ENCODE measurements around the gene TRPM5.

Gene TRPM5

DNA sequence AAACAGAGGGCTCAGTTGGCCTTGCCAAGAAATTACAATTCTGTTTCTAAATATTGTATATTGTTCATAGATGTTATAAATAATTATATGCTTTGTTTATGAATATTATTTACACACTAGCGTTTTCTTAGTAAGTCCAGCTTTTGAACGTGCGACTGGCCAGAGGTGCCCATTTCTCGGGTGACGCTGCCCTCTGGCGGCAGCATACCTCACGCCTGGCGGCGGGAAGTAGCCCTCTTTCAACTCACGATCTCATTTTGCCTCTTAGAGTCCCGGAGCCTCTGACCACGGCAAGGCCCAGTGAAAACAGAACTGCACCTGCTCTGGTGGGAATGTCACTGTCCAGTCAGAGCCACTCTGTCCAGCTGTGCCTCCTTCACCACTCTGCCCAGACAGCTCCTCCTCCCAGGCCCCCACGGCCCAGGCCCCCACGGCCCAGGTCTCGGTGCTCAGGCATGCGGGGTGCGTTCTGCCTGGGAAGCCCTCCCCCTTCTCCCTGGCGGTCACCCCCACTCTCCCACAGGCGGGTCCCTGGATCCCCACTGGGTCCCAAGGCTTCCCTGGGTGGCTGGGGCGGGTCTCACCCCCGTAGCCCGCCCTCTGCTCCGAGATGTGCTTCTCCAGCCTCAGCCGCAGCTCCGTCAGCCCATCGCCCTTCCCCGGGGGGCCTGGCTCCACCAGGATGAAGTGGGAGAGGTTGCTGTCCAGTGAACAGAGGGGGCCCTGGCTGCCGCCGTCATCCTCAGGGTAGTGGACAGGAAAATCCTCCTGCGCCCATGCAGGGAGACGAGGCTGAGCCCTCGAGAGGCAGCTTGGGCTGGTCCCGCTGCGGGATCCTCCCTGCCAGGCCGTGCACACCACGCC lies 24.4 kb downstream of the TRPM5 start:
- peak; percentile 71 for DNase-seq

DNA sequence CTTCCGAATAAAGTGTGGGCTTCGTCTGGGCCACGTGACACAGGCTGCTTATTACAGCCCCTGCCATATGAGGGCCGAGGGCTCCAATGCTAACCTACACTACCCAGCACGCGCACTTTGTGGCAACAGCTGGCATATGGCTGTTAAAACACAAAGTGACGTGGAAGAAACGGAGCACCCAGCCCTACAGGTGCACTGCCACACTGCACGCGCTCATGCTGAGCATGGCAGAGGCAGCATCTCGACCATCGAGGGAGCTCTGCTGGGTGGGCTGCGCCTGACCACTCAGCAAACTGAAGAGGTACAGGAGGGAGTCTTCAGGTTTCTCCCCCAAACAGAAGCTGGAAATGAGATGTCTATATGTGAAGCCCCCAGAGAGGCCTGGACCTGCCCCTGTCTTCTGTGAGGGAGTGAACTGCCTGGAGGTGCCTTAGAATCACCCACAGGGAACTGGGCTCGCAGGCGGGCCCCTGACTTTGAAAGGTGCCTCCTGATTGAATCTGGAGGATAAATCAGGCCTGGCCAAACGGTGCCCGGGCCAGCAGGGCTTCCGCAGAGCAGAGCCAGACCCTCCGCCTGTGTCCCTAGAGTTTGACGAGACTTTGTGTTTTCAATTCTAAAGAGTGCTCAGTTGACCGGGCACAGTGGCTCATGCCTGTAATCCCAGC lies 25.5 kb downstream of the TRPM5 start:
- no peak for DNase-seq

DNA sequence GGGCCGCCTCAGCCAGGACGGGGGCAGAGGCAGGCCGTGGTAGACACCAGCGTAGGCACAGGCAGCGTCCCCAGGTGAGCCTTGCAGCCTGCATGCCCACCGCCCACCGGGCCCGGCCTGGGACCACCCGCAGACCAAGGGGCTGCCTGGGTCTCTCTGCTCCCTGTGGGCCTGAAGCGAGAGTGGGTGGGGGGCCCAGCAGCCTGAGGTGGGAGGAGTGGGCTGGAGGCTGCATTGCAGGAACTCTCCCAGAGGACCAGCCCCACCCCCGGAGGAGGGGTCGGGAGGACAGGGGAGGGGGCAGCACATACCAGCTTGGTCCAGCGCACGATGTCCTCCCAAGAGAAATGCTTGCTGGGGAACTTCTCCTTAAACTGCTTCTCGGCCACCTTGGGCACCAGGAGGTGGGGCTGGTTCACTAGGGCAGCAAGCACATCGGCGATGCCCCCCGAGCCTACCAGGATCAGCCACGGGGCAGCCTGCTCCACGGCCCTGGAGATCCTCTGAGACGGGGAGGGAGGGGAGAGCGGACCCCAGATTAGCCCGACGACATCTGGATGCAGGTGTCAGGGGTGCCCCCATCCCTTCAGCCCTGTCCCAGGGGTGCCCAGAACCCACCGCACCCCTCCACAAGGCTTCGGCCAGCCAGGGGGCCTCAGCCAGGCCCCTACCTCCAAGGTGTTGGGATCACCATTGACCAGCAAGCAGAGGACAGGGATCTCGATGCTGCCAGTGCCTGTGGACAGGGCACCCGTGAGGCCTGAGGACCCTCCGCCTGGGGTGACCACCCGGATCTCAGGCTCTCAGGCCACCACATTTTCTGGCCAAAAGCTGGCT lies 26.2 kb downstream of the TRPM5 start:
- DNase-seq = no peak

DNA sequence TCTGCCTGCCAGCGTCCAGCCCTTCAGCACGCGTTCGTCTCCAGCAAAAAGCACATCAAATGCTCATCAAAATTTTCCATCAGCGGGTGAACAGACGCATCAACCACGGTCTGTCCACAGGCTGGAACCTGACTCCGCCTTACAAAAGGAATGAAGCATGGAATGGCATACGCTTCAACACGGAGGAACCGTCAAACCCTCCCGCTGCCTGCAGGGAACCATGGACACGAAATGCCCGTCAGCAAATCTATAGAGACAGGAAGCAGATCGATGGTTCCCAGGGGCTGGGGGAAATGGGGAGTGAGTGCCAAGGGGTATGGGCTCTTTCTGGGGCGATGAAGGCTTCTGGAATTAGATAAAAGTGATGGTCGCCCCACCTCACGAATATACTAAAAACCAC lies 27.5 kb downstream of the TRPM5 start:
- DNase-seq = no peak

DNA sequence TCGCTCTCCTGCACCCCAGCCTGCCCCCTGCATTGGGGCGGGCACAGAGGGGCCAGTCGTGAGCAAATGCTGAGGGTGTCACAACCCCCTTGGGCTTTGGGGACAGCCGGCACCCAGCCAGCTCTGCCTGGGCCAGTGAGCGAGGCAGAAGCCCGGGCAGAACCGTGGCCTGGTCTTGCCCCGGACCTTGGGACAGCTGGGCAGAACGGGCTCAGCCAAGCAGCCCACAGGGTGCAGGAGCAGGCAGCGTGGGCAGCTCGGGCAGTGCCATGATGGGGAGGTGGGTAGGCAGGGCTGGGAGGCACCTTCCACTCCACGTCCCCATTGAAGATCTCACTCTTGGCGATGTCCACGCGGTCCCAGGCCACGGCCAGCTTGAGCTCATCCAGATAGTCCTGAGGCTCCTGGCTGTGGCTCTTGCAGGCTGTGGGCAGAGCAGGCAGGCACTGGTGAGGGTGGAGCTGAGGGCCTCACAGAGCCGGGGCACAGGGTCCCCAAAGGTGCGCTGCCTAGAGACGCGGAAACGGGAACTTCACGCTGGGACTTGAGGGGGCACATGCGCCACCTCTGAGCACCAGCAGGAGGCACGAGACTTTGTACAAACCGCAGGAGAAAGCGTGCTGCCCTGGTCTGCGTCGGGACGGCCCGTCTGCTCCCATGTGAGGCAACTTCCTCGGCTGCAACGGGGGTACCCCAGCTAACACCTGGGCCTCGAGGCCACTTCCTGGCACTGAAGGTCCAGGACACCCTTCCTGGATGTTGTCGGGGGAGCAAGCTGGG lies 28.5 kb downstream of the TRPM5 start:
- DNase-seq = no peak

DNA sequence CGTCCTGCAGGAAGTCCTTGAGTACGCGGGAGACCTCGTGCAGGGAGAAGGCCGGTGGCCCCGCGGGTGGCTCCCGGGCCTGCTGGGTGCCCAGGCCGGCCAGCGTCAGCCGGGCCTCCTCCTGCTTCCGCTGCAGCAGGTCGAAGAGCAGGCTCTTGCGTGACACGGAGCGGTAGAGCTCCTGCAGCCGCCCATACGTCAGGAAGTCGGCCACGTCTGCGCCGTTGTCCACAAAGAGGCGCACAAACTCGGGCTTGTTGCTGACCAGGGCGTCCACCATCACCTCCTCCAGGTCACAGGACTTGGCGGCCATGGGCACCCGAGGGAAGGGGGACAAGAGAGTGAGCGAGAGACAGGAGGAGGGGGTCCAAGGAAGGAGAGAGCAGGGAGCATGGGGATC lies 29.1 kb downstream of the TRPM5 start:
- no peak for DNase-seq

DNA sequence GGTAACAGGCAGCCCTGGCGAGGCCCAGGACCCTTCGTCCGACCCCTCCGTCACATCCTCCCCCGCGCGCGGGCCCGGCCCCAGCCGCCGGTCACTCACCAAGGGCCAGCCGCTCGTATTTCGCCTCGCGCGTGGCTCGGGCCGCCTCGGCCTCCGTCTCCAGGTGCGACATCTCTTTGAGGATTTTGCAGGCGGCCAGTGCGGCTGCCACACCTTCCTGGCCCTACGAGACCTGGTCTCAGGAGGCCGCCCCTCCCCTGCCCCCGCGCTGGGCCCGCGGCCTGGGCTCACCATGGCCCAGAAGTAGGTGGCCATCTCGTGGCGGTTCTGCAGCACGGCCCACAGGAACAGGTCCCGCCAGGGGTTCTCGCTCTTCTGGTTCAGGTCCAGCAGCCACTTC lies 29.7 kb downstream of the TRPM5 start:
- DNase-seq = no peak

DNA sequence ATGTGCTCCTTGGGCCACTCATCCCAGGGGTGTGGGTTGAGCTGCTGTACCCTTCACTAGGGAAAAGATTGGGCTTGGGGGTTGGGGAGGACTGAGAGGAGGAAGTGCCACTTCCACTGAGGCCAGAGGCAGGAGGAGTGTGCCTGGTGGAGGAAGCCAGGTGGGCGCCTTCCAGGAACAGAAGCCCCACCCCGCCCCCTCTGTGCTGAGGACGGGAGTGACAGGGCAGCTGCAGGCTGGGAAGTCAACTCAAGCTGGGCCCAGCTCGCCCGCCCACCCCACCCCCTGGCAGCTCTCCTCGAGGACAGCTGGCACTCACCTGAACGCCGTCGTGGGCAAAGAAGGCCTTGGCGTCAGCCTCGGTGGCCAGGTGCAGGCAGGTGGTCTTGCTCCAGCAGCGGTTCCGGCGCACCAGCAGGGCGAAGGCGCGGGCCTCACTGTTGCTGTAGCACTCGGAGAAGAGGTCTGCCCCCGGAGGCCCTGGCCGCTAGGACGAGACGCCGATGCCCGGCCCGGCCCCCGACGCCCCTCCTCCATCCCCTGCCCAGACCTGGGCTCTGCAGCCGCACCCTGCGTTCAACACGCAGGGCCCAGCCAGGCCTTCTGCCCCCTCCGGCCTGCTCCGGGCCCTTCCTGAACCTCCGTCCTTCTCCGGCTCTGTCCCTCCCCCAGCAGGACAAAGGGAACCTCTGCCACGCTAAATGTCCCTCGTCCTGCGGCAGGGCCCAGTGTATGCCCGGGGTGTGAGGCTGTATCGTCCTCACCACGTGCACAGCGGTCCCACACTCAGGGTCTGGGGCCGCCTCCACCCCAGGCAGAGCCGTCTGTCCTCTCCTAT lies 30.4 kb downstream of the TRPM5 start:
- DNase-seq = no peak

DNA sequence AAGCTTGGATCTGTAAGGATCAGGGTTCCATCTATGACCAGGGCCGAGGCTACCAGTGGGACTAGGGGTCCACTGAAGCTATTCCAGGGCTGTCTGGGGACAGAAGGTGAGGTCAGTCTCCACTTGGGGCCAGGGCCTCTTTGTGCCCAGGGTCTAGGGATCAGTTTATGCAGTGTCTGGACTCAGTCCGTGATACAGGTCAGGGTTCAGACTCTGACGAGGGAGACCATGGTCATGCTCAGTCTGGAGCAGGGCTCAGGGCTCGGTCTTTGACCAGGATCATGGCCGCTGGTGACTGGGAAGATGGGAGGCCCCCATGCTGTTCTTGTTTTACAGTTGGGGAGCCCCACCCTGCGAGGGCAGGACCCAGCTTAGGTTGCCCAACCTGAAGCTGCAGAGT lies 32.0 kb downstream of the TRPM5 start:
- no peak for DNase-seq

DNA sequence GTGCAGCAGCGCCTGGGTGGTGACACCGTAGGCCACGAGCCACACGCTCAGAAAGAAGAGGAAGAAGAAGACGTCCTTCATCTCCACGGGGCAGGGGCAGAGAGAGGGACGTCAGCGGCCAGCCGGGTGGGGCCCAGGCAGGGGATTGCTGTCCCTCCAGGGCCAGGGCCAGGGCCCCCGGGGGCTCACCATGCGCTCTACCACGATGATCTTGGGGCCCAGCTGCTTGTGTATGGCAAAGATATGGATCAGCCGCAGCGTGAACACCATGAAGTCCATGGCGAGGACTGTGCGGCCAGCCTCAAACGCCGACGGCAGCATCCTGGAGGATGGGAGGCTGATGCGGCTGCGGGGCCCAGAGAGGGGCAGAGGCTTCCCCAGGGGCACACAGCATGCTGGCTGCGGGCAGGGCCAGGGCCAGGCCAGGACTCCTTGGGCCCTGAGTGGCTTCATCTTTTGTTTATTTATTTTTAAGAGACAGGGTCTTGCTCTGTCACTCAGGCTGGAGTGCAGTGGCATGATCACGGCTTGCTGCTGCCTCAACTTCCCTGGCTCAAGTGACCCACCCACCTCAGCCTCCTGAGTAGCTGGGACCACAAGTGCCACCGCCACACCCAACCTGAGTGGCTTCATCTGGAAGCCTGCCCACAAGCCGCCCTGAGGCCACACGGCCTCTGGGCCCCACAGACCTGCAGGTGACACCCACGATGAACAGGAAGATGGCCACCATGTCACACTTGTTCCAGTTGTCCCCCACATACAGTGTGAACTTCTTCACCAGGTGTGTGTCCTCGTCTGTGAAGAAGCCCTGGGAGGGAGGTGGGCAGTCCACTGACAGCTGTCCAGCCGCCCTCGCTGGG lies 32.6 kb downstream of the TRPM5 start:
- no peak for DNase-seq

DNA sequence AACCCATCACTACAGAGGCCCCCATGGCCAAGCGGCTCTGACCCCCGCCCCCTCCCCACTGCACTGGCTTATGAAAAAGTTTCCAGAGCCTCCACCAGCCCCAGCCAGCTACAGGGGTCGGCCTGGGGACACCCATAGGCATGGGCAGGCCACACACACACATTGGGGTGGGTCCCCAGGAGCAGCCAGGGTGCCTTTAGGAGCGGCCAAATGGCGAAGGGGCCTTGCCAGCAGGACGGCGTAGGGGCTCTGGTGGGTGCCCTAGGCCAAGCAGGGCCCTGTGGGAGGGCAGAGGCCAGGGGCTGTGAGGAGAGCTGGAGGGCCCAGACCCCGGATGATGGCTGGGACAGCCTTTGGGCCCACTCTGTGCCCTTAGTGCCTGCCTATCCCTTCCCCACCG lies 33.7 kb downstream of the TRPM5 start:
- no peak for DNase-seq

DNA sequence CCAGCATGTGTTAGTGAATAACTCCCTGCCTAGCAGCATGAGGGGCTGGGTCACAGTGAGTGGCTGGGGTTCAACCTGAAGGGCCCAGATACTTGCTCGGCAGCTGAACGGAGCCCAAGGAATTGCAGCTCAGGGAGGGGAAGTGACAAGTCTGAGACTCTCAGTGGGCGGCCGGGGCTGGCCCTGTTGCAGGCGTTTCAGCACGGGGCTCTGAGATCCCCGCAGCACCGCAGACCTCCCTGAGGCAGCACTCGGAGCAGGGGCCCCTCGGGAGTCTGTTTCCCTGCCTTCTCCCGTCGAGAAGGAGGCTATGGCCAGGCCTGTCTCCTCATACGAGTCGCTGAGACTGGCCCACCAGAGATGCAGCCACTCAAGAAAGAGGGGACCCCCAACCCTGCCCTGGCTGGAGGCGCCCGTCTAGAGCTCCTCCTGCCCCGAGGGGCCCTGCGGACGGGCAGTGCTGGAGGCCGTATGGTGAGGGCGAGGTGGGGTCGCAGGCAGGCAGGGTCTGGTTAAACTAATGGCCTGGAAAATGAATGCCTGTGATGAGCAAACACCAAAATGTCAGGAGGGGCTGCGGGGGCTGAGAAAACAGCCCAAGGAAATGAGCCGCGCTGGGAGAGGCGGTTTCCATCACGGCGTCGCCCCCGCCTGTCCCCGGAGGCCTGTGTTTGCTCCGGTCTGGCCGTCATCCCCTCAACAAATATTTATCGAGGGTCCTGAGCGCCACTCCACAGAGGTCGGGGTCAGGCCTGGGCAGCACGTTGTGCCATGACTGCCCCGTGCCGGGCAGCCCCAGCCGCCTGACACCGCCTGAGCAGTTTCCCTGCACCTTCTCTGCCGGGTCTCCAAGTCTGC lies 34.5 kb downstream of the TRPM5 start:
- DNase-seq = no peak

DNA sequence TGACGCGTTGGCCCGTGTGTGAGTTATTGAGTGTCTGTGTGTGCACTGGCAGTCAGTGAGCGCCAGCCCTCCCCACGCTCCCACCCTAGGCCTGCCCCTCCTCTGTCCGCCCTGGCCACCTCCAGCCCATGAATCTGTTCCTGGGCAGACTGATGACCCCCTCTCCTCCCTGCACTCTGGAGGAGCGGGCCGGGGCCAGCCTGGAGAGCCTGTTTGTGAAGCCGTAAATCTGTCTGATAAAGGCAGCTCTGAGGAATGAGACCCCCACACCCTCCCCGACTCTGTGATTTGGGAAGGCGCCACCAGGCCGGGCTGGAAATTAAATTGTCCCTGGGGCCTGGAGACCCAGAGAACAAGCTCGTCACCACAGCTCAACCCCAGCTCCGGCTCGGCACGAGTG lies 35.2 kb downstream of the TRPM5 start:
- no peak for DNase-seq

DNA sequence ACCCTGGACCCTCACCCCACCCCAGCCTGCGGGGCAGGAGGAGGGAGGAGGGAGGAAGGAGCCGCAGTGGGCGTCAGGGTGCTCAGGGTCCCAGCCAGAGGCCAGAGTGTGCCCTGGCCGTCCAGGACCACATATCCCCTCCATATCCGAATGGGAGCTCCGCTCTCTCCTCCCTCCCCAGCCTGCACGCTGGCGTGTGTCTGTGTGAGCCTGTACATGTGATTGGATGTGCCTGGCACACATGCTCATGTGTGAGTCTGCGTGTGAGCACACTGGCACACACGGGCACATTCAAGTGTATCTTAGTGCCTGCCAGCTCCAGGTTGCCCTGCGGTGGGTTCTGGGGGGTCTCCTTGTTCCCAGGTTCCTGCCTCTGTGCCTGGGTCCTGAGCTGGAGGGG lies 35.6 kb downstream of the TRPM5 start:
- DNase-seq = no peak

DNA sequence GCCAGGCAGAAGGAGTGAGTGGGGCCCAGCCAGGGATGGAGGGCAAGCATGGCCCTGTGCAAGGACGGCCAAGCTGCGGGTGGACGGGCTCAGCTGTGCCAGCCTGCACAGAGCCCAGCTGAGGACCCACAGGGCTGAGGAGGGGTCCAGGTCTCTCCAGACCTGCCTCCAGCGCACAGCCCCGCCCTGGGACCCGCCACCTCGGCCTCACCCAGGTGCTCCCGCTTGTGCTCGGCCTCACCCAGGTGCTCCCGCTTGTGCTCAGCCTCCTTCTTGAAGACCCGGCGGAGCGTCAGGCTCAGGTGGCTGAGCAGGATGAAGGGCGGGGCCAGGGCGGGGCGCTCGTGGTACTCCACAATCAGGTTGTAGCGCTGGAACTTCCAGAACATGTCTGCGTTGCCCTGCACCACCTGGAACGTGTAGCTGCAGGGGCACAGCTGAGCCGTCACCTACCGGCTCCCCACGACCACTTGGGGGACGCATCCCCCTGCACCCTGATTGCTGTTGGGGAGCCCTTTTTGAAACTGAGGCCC lies 37.4 kb downstream of the TRPM5 start:
- DNase-seq = no peak

DNA sequence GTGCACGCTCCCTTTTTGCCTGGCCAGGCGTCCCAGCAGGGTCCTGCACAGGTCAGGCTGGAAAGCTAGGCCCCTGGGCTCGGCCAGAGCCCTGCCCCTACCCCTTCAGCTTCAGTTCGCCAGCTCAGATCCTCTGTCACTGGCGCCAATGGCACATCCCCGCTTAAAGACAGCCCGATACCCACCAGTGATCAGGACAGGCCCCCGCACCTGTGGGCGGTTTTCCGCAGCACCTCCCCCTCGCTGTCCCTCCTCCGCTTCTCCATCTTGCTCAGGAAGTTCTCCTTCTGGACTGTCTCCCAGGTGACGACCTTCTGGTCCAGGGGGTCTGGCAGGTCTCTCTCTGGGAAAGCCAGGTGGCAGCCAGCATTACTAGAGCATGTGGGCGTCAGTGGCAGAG lies 37.9 kb downstream of the TRPM5 start:
- DNase-seq = no peak

DNA sequence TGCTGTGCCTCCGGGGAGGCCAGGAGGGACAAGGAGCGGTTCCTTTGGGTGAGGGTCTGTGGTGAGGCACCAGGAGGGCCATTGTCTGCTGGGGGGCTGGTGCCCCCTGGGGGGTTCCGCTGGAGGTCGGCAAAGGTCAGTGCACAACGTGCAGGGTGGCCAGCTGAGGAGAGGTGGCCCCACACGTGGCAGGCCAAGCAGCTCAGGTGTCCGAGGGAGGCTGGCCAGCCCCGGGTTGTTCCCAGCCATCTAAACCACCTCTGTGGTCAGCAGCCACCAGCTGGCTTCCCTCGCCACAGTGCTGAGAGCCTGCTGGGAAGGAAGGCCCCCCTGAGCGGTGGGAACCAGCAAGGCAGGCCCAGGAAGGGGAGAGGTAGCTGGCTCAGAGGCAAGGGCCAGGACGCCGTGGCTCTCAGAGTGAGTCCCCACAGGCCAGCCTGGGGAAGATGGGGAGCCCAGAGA lies 39.5 kb downstream of the TRPM5 start:
- DNase-seq = no peak

DNA sequence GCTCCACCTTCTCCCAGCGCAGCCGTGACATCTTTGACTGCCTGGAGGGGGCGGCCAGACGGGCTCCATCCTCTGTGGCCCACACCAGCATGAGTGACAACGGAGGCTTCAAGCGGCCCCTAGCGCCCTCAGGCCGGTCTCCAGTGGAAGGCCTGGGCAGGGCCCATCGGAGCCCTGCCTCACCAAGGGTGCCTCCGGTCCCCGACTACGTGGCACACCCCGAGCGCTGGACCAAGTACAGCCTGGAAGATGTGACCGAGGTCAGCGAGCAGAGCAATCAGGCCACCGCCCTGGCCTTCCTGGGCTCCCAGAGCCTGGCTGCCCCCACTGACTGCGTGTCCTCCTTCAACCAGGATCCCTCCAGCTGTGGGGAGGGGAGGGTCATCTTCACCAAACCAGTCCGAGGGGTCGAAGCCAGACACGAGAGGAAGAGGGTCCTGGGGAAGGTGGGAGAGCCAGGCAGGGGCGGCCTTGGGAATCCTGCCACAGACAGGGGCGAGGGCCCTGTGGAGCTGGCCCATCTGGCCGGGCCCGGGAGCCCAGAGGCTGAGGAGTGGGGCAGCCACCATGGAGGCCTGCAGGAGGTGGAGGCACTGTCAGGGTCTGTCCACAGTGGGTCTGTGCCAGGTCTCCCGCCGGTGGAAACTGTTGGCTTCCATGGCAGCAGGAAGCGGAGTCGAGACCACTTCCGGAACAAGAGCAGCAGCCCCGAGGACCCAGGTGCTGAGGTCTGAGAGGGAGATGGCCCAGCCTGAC lies 41.2 kb downstream of the TRPM5 start:
- DNase-seq = no peak

DNA sequence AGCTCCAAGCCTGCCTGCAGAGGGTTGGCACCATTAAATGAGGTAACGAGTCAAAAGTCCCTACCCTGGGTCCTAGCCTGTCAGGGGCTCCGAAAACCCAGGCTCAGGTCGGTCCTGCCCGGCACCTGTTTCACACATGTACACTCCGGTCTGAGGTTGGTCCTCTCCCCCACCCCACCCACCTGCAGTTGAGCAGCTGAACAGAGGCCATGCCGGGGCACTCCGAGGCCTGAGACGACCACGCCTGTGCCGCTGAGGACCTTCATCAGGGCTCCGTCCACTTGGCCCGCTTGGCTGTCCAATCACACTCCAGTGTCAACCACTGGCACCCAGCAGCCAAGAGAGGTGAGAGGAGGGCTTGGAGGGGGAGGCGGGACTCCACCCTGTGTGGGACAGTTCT lies 42.2 kb downstream of the TRPM5 start:
- DNase-seq = no peak
